GM10266 (cell line): ENCODE data around the gene TELO2.

Experiments
- DNase-seq: peaks from one replicate; pipeline ENCODE4 v3.0.0; 2012; ENCODE audit errors: extremely low spot score
- CTCF ChIP-seq: IDR thresholded peaks from 2 replicates; pipeline ENCODE4 v1.5.1; 2012; ENCODE audit warnings: mild to moderate bottlenecking, low read depth; ENCODE audit not compliant: control insufficient read depth, insufficient read depth; ENCODE audit errors: missing control alignments

Gene TELO2

GRCh38 chr16:1492082-1492922, 858 bp upstream of the TELO2 start:
- no peak for TF ChIP-seq CTCF
- no peak for DNase-seq

- DNase-seq: no peak
- TF ChIP-seq CTCF: no peak
Measured at GRCh38 chr16:1493746-1494094, 560 bp downstream of the TELO2 start.

DNA sequence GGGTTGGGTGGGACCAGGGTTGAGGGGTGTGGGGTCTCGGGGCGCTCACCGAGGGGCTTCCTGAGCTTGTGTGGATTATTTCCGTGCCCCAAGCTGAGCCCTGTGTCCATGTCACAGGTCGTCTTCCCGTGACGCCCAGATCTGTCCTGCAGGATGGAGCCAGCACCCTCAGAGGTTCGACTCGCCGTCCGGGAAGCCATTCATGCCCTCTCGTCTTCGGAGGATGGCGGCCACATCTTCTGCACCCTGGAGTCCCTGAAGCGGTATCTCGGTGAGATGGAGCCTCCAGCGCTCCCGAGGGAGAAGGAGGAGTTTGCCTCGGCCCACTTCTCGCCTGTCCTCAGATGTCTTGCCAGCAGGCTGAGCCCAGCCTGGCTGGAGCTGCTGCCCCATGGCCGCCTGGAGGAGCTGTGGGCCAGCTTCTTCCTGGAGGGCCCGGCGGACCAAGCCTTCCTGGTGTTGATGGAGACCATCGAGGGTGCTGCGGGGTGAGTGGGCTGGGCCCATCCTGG, 1.0 kb downstream of the TELO2 start:
- no peak for DNase-seq
- TF ChIP-seq CTCF: peak; percentile 20

DNA sequence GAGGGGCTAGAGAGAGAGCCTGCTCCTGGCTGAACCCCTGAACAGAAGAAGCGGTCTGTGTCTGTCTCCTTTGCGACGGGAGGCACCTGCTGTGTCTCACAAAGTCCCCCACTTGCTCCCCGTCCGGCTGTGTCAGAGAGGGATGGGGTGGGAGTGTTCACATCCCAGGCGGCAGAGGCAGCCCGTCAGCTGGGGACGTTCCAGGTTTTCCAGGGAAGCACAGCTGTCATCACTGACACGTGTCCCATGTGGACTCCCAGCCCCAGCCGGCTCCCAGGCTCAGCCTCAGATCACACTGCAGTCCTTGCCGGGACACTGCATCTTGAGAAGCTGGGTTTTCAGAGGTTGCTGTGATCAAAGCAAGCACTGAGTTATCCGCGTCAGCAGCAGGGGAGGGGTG, 1.6 kb downstream of the TELO2 start:
- DNase-seq: no peak
- TF ChIP-seq CTCF: no peak

- no peak for TF ChIP-seq CTCF
- DNase-seq: no peak
Measured at GRCh38 chr16:1495211-1495888, 2.2 kb downstream of the TELO2 start.

GRCh38 chr16:1495889-1496262, 2.7 kb downstream of the TELO2 start:
- TF ChIP-seq CTCF: no peak
- DNase-seq: no peak

- TF ChIP-seq CTCF: no peak
- DNase-seq: no peak
Measured at GRCh38 chr16:1496464-1496863, 3.3 kb downstream of the TELO2 start.
